ENCODE data around the gene SERPINA12. TPM values are rescaled to one million over a fixed set of nuclear protein-coding genes. Genes with fewer than 3 reads are reported as not detected.
A peak's percentile ranks its signal among the peaks of the same experiment; 100 is the strongest.

Gene SERPINA12
- total and polyA plus RNA-seq, 2 of the 13 experiments (the other 11 are each of a cell fraction or from before 2014, with no cell fraction given): 0.08 TPM; not detected in 1

DNA sequence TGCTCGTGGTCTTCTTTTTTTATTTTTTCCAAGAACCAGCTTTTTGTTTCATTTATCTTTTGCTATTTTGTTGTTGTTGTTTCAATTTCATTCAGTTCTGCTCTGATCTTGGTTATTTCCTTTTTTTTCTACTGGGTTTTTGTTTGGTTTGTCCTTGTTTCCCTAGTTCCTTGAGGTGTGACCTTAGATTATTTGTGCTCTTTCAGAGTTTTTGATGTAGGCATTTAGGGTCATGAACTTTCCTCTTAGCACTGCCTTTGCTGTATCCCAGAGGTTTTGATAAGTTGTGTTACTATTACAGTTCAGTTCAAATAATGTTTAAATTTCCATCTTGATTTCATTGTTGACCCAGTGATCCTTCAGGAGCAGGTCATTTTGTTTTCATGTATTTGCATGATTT lies 53.3 kb downstream of the SERPINA12 start (continued):
- TF ChIP-seq RNF2 (conservative IDR thresholded peaks at IDR 0.05; ENCODE audit: low read depth): no peak
- TF ChIP-seq ZNF761 (CRISPR knock-in tag; conservative IDR thresholded peaks at IDR 0.05): no peak
- no peak for TF ChIP-seq ZFAT (CRISPR knock-in tag; conservative IDR thresholded peaks at IDR 0.05)
- TF ChIP-seq EED (CRISPR knock-in tag; IDR thresholded peaks at IDR 0.05): no peak
- TF ChIP-seq FOXP1 (IDR thresholded peaks at IDR 0.05): peak; percentile 61
- peak; percentile 88 for TF ChIP-seq FOXP1 (CRISPR knock-in tag; IDR thresholded peaks at IDR 0.05)
- TF ChIP-seq HDAC2 (CRISPR knock-in tag; IDR thresholded peaks at IDR 0.05): peak; percentile 59; the same call in 1 of the 2 replicates
- TF ChIP-seq, protein P1, sequence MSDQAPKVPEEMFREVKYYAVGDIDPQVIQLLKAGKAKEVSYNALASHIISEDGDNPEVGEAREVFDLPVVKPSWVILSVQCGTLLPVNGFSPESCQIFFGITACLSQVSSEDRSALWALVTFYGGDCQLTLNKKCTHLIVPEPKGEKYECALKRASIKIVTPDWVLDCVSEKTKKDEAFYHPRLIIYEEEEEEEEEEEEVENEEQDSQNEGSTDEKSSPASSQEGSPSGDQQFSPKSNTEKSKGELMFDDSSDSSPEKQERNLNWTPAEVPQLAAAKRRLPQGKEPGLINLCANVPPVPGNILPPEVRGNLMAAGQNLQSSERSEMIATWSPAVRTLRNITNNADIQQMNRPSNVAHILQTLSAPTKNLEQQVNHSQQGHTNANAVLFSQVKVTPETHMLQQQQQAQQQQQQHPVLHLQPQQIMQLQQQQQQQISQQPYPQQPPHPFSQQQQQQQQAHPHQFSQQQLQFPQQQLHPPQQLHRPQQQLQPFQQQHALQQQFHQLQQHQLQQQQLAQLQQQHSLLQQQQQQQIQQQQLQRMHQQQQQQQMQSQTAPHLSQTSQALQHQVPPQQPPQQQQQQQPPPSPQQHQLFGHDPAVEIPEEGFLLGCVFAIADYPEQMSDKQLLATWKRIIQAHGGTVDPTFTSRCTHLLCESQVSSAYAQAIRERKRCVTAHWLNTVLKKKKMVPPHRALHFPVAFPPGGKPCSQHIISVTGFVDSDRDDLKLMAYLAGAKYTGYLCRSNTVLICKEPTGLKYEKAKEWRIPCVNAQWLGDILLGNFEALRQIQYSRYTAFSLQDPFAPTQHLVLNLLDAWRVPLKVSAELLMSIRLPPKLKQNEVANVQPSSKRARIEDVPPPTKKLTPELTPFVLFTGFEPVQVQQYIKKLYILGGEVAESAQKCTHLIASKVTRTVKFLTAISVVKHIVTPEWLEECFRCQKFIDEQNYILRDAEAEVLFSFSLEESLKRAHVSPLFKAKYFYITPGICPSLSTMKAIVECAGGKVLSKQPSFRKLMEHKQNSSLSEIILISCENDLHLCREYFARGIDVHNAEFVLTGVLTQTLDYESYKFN (CRISPR knock-in tag; conservative IDR thresholded peaks at IDR 0.05): peak; percentile 90
- TF ChIP-seq, protein P2, sequence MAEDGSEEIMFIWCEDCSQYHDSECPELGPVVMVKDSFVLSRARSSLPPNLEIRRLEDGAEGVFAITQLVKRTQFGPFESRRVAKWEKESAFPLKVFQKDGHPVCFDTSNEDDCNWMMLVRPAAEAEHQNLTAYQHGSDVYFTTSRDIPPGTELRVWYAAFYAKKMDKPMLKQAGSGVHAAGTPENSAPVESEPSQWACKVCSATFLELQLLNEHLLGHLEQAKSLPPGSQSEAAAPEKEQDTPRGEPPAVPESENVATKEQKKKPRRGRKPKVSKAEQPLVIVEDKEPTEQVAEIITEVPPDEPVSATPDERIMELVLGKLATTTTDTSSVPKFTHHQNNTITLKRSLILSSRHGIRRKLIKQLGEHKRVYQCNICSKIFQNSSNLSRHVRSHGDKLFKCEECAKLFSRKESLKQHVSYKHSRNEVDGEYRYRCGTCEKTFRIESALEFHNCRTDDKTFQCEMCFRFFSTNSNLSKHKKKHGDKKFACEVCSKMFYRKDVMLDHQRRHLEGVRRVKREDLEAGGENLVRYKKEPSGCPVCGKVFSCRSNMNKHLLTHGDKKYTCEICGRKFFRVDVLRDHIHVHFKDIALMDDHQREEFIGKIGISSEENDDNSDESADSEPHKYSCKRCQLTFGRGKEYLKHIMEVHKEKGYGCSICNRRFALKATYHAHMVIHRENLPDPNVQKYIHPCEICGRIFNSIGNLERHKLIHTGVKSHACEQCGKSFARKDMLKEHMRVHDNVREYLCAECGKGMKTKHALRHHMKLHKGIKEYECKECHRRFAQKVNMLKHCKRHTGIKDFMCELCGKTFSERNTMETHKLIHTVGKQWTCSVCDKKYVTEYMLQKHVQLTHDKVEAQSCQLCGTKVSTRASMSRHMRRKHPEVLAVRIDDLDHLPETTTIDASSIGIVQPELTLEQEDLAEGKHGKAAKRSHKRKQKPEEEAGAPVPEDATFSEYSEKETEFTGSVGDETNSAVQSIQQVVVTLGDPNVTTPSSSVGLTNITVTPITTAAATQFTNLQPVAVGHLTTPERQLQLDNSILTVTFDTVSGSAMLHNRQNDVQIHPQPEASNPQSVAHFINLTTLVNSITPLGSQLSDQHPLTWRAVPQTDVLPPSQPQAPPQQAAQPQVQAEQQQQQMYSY (CRISPR knock-in tag; IDR thresholded peaks at IDR 0.05): no peak
- no peak for TF ChIP-seq EZH2 (conservative IDR thresholded peaks at IDR 0.05; ENCODE audit: low read depth, low read length)
- TF ChIP-seq, protein P3, sequence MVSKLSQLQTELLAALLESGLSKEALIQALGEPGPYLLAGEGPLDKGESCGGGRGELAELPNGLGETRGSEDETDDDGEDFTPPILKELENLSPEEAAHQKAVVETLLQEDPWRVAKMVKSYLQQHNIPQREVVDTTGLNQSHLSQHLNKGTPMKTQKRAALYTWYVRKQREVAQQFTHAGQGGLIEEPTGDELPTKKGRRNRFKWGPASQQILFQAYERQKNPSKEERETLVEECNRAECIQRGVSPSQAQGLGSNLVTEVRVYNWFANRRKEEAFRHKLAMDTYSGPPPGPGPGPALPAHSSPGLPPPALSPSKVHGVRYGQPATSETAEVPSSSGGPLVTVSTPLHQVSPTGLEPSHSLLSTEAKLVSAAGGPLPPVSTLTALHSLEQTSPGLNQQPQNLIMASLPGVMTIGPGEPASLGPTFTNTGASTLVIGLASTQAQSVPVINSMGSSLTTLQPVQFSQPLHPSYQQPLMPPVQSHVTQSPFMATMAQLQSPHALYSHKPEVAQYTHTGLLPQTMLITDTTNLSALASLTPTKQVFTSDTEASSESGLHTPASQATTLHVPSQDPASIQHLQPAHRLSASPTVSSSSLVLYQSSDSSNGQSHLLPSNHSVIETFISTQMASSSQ (IDR thresholded peaks at IDR 0.05; ENCODE audit: low read depth): 0 out of 2 replicates have a peak, but pooled peaks have one; percentile 40
- TF ChIP-seq, protein P3 (CRISPR knock-in tag; IDR thresholded peaks at IDR 0.05; ENCODE audit: borderline replicate concordance): no peak
- peak; percentile 52; the same call in 1 of the 2 replicates for TF ChIP-seq TBX2 (CRISPR knock-in tag; IDR thresholded peaks at IDR 0.05; ENCODE audit: borderline replicate concordance)
- TF ChIP-seq, protein P4, sequence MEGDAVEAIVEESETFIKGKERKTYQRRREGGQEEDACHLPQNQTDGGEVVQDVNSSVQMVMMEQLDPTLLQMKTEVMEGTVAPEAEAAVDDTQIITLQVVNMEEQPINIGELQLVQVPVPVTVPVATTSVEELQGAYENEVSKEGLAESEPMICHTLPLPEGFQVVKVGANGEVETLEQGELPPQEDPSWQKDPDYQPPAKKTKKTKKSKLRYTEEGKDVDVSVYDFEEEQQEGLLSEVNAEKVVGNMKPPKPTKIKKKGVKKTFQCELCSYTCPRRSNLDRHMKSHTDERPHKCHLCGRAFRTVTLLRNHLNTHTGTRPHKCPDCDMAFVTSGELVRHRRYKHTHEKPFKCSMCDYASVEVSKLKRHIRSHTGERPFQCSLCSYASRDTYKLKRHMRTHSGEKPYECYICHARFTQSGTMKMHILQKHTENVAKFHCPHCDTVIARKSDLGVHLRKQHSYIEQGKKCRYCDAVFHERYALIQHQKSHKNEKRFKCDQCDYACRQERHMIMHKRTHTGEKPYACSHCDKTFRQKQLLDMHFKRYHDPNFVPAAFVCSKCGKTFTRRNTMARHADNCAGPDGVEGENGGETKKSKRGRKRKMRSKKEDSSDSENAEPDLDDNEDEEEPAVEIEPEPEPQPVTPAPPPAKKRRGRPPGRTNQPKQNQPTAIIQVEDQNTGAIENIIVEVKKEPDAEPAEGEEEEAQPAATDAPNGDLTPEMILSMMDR (CRISPR knock-in tag; IDR thresholded peaks at IDR 0.05): no peak
- no peak for TF ChIP-seq SAFB2 (CRISPR knock-in tag; IDR thresholded peaks at IDR 0.05; ENCODE audit: borderline replicate concordance, low read depth)
- TF ChIP-seq ZNF292 (CRISPR knock-in tag; IDR thresholded peaks at IDR 0.05; ENCODE audit: borderline replicate concordance, low read depth): no peak
- no peak for TF ChIP-seq IKZF4 (CRISPR knock-in tag; IDR thresholded peaks at IDR 0.05; ENCODE audit: borderline replicate concordance, low read depth, not compliant biosample characterization)

Data from HepG2 (cell line).